GM23338 (cell line): ENCODE data around the gene INPP5A.

ENCODE experiments used
- CREB1 ChIP-seq: fragments of 250-450 bp; sonication (Bioruptor Pico); IDR thresholded peaks from 2 replicates; pipeline ENCODE4 v1.5.0; 2020; ENCODE audit warnings: low read depth, mild to moderate bottlenecking, moderate library complexity
- CTCF ChIP-seq, 2 experiments: fragments of 200-600 bp in 1 of 2; sonication (generic) in 1 of 2; conservative IDR thresholded peaks; 2 replicates each; pipeline versions ENCODE4 v1.5.1 to v1.6.1; 2016 to 2017; ENCODE audit warnings: antibody characterized with exemption in 2 of 2, low read depth in 2 of 2, mild to moderate bottlenecking in 2 of 2, moderate library complexity in 1 of 2
- ETS1 ChIP-seq: IDR thresholded peaks from 2 replicates; pipeline ENCODE4 v1.6.1; 2016; ENCODE audit warnings: antibody characterized with exemption
- EZH2 ChIP-seq: fragments of 200-600 bp; sonication (generic); IDR thresholded peaks from one replicate; pipeline ENCODE4 v1.8.0; 2017; ENCODE audit warnings: antibody characterized with exemption, mild to moderate bottlenecking, low read depth; ENCODE audit not compliant: unreplicated experiment
- EZH2phosphoT487 ChIP-seq: fragments of 200-600 bp; sonication (generic); IDR thresholded peaks from one replicate; pipeline ENCODE4 v1.8.1; 2018; ENCODE audit warnings: antibody characterized with exemption; ENCODE audit not compliant: unreplicated experiment
- JUNB ChIP-seq: IDR thresholded peaks from one replicate; pipeline ENCODE4 v1.6.1; 2016; ENCODE audit warnings: antibody characterized with exemption; ENCODE audit not compliant: unreplicated experiment
- NANOG ChIP-seq: IDR thresholded peaks from 2 replicates; pipeline ENCODE4 v1.6.1; 2016; ENCODE audit warnings: antibody characterized with exemption, borderline replicate concordance
- POLR2AphosphoS5 ChIP-seq: IDR thresholded peaks from 2 replicates; pipeline ENCODE4 v1.6.1; 2016; ENCODE audit warnings: antibody characterized with exemption, low read depth
- REST ChIP-seq: IDR thresholded peaks from one replicate; pipeline ENCODE4 v1.6.1; 2018; ENCODE audit warnings: antibody characterized with exemption; ENCODE audit not compliant: unreplicated experiment
- STAT1 ChIP-seq: IDR thresholded peaks from one replicate; pipeline ENCODE4 v1.6.1; 2016; ENCODE audit warnings: antibody characterized with exemption; ENCODE audit not compliant: unreplicated experiment
- ZNF114 ChIP-seq: fragments of 250-450 bp; sonication (Bioruptor Pico); IDR thresholded peaks from 2 replicates; pipeline ENCODE4 v1.5.0; 2020; ENCODE audit warnings: mild to moderate bottlenecking, moderate library complexity
- ZNF331 ChIP-seq: fragments of 250-450 bp; sonication (Bioruptor Pico); IDR thresholded peaks from 2 replicates; pipeline ENCODE4 v1.5.0; 2020; ENCODE audit warnings: low read depth, mild to moderate bottlenecking, moderate library complexity
- ZNF462 ChIP-seq: fragments of 250-450 bp; sonication (Bioruptor Pico); IDR thresholded peaks from 2 replicates; pipeline ENCODE4 v1.5.0; 2020; ENCODE audit warnings: mild to moderate bottlenecking, moderate library complexity

GRCh38 chr10:132808383-132809231, 271.0 kb downstream of the INPP5A start:
- TF ChIP-seq EZH2phosphoT487 (no peak), REST (no peak), CTCF (conservative IDR thresholded peaks at IDR 0.05; ENCODE audit: low read depth in 2 of 2) (no peak), EZH2 (no peak), POLR2AphosphoS5 (no peak), ZNF114 (CRISPR knock-in tag) (no peak), ZNF331 (CRISPR knock-in tag) (no peak), JUNB (no peak), CREB1 (CRISPR knock-in tag) (no peak), ZNF462 (CRISPR knock-in tag) (no peak), ETS1 (no peak), NANOG (no peak), STAT1 (no peak)
